A549 (cell line): ENCODE results near the gene MCAM.

Experiments used
- MAX ChIP-seq: IDR thresholded peaks from 2 replicates; pipeline ENCODE4 v1.6.1; 2012
- POLR2A ChIP-seq: IDR thresholded peaks from 2 replicates; pipeline ENCODE4 v1.6.1; 2012; ENCODE audit warnings: mild to moderate bottlenecking, low read length

DNA sequence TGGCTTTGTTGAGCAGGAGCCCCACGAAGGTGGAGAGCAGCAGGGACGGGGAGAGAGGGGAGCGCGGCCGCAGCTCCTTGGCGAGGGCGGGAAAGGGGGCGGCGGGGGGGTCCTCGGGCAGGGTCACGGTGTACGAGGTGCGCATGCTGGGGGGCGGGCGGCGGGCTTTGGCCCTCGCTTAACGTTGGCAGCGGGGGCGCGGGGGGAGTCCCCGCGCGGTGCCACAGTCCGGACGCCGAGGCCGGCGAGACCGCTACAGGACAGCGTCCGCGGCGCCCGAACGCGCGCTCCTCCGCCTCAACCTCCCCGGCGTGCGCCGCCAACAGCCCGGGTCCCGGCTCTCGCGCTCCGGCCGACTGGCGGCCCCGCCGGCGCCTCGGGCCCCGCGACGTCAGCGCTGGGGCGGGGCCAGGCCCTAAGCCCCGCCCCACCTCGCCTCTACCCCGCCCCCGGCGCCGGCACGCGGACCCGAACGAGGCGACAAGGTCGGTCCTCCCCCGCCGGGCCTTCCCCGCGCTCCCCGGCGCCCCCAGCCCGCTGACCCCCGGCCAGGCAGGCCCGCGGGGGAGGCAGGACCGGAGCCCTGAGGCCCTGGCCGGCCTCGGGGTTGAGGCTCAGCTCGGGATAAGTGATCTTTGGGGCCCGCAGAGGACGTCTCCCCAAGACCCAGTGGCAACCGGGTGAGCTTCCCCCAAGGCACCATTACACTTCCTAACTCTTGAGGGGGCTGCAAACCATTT lies 47.1 kb upstream of the MCAM start:
- TF ChIP-seq POLR2A (no peak), MAX (peak; percentile 54)
